A375 (cell line): Measurements from ENCODE around the gene SLC34A1. TPM values are rescaled to one million over a fixed set of nuclear protein-coding genes. Genes with fewer than 3 reads are reported as not detected.

ENCODE experiments used
- total RNA-seq: library from RNA; depleted of rRNA; stranded (reverse); fragments of >200 nt; shearing (Covaris generic); gene quantifications from 2 replicates; pipeline ENCODE4 v1.2.3, GENCODE V29; 2014; rRNA removed

Gene SLC34A1
- total RNA-seq, result 0.34 and 0.61 TPM in 2 replicates

GRCh38 chr5:177384134-177384533, at the start of gene SLC34A1:
TSS of gene SLC34A1 (plus strand) at chr5:177384434. CDS start at chr5:177385742, 1,308 bp downstream.

GRCh38 chr5:177351392-177352329, 32.6 kb upstream of the SLC34A1 start, which contains the start of gene LMAN2:
TSS of gene LMAN2 (minus strand) at chr5:177351668. CDS start at chr5:177351647, 21 bp downstream.

GRCh38 chr5:177357459-177358351, 26.5 kb upstream of the SLC34A1 start, which contains the start of gene RGS14:
TSS of gene RGS14 (plus strand) at chr5:177357924. CDS start at chr5:177358025, 101 bp downstream.

GRCh38 chr5:177399997-177400868, 16.0 kb downstream of the SLC34A1 start, which contains the start of gene PFN3:
TSS of gene PFN3 (minus strand) at chr5:177400661. CDS start at chr5:177400576, 85 bp downstream.

GRCh38 chr5:177409043-177409801, 25.0 kb downstream of the SLC34A1 start, which contains the start of gene F12:
TSS of gene F12 (minus strand) at chr5:177409564. CDS start at chr5:177409527, 37 bp downstream.

GRCh38 chr5:177426566-177427210, 42.5 kb downstream of the SLC34A1 start, which contains the start of gene GRK6:
TSS of gene GRK6 (plus strand) at chr5:177426676. CDS start at chr5:177426846, 170 bp downstream.

GRCh38 chr5:177446200-177447065, 62.2 kb downstream of the SLC34A1 start, which contains the start of gene PRR7:
TSS of gene PRR7 (plus strand) at chr5:177446814. CDS start at chr5:177455068, 8,254 bp downstream.

Other genes starting within 250 kb of the SLC34A1 start
- gene RAB24, start 80.7 kb upstream of the SLC34A1 start, total RNA-seq, result 46.7 and 50.8 TPM in 2 replicates
- 332 and 346 TPM in 2 replicates for gene PRELID1, start 80.6 kb upstream of the SLC34A1 start, total RNA-seq
- 38.9 and 51.6 TPM in 2 replicates for gene MXD3, start 72.5 kb upstream of the SLC34A1 start, total RNA-seq
- 178 and 261 TPM in 2 replicates for gene LMAN2, start 32.8 kb upstream of the SLC34A1 start, total RNA-seq
- gene RGS14, start 26.5 kb upstream of the SLC34A1 start, total RNA-seq, result 9.8 and 14.0 TPM in 2 replicates
- not detected in 2 replicates for gene PFN3, start 16.2 kb downstream of the SLC34A1 start, total RNA-seq
- 5.4 and 5.5 TPM in 2 replicates for gene F12, start 25.1 kb downstream of the SLC34A1 start, total RNA-seq
- 38.4 and 42.5 TPM in 2 replicates for gene GRK6, start 42.2 kb downstream of the SLC34A1 start, total RNA-seq
- gene PRR7, start 62.4 kb downstream of the SLC34A1 start, total RNA-seq, result 41.0 and 48.8 TPM in 2 replicates
- 103 and 122 TPM in 2 replicates for gene DBN1, start 89.2 kb downstream of the SLC34A1 start, total RNA-seq
- 162 and 184 TPM in 2 replicates for gene PDLIM7, start 113.2 kb downstream of the SLC34A1 start, total RNA-seq
- 2.3 and 3.1 TPM in 2 replicates for gene DOK3, start 125.4 kb downstream of the SLC34A1 start, total RNA-seq
- 157 and 168 TPM in 2 replicates for gene DDX41, start 132.5 kb downstream of the SLC34A1 start, total RNA-seq
- gene FAM193B, start 170.1 kb downstream of the SLC34A1 start, total RNA-seq, result 24.2 and 29.3 TPM in 2 replicates
- gene TMED9, start 207.8 kb downstream of the SLC34A1 start, total RNA-seq, result 79.3 and 92.8 TPM in 2 replicates
- 22.1 and 28.6 TPM in 2 replicates for gene B4GALT7, start 215.7 kb downstream of the SLC34A1 start, total RNA-seq